GM19438 (cell line): ENCODE measurements around the gene ESCO1.
"Not testable (repeated sequence)": the region's sequence is repeated elsewhere in the genome, so short reads cannot be mapped to it uniquely, and the experiment has no call there.

Source experiments
- ATAC-seq: cut with Tn5 transposase; IDR thresholded peaks from one replicate; pipeline ENCODE4 v1.9.1; 2021; ENCODE audit warnings: low read depth; ENCODE audit not compliant: unreplicated experiment

Gene ESCO1, protein sequence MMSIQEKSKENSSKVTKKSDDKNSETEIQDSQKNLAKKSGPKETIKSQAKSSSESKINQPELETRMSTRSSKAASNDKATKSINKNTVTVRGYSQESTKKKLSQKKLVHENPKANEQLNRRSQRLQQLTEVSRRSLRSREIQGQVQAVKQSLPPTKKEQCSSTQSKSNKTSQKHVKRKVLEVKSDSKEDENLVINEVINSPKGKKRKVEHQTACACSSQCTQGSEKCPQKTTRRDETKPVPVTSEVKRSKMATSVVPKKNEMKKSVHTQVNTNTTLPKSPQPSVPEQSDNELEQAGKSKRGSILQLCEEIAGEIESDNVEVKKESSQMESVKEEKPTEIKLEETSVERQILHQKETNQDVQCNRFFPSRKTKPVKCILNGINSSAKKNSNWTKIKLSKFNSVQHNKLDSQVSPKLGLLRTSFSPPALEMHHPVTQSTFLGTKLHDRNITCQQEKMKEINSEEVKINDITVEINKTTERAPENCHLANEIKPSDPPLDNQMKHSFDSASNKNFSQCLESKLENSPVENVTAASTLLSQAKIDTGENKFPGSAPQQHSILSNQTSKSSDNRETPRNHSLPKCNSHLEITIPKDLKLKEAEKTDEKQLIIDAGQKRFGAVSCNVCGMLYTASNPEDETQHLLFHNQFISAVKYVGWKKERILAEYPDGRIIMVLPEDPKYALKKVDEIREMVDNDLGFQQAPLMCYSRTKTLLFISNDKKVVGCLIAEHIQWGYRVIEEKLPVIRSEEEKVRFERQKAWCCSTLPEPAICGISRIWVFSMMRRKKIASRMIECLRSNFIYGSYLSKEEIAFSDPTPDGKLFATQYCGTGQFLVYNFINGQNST

DNA sequence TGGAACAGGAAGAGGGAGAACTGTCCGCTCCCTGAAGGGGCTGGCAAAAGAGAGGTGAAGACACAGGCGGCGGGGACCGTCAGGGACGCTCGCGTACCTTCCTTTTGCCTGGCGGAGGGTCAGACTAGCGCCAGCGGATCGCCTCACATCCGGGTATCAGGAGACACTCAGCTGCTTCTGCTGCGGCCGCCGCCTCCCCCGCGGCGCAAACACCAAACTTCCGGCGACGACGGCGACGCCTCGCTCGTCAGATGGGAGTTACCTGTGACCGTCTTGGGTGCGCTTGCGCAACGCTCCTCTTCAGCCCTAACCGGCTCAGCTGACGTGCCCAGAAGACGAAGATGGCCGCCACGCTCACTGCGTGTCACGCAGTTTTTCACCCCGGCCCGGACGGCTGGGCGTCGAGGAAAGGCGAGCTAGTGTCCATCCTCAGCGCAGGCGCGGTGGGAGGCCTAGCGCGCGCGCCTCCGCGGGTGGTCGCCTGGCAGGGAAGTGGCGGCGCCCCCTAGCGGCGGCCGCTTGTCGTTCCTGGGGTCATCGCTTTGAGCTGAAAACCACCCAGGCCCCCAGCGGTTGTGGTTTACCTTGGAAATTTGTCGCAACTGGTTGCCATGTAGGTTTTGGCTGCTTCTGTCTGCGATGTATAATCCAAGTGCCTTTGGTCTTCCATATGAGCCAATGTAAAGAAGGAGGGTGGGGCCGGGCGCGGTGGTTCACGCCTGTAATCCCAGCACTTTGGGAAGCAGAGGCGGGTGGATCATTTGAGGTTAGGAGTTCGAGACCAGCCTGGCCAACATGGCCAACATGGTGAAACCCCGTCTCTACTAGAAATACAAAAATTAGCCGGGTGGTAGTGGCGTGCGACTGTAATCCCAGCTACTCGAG is at the start of gene ESCO1:
Gene ESCO1, minus strand, starts transcription at position 179 of the 885 bp plus-strand sequence. CDS start 25,861 bp downstream, outside the sequence.
- peak; percentile 83 for ATAC-seq

GRCh38 chr18:21640375-21640774 is 39.9 kb upstream of the ESCO1 start:
- ATAC-seq: not testable (repeated sequence)

DNA sequence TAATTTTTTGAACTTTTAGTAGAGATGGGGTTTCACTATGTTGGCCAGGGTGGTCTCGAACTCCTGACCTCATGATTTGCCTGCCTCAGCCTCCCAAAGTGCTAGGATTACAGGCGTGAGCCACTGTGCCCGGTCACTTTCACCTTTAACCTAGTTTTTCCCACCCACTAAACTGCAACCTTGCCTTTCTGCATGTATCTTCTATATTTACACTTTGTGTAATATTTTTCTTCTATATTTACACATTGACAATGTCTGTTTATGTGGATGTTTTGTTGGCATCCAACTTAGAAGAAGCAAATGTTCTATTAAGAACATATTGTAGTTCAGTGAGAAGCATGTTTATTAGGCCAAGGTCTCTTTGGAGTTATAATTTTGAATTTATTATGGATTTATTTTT is 38.3 kb upstream of the ESCO1 start:
- no peak for ATAC-seq

- no peak for ATAC-seq
Measured at GRCh38 chr18:21636769-21637168, 36.3 kb upstream of the ESCO1 start.

DNA sequence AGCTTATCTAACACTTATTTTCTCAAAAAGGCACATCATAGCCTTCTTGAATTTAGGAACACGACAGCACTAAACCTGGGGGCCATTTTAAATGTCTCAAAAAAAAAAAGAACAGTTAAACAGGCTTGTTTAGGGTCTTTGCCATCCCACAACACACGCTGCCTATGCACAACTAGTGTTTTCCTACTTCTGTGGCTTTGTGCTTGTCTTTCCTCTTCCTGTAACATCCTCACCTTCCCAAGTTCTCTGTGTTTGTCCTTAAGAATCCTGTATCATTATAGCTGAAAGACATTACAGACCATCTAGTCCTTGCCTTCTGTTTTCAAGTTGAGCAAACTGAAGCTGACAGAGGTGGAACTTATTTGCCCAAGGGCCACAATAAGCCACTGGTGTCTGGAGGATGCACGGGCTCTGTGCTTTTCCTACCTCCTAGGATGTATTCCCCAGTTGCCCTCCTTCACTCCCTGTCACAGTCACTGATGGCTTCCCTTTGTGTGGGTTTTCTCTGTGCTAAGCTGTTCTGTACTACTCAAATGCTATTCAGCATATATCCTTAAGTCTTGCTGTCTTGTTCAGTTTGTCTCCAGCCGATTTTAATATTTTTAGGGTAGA is 34.2 kb upstream of the ESCO1 start:
- ATAC-seq: no peak

DNA sequence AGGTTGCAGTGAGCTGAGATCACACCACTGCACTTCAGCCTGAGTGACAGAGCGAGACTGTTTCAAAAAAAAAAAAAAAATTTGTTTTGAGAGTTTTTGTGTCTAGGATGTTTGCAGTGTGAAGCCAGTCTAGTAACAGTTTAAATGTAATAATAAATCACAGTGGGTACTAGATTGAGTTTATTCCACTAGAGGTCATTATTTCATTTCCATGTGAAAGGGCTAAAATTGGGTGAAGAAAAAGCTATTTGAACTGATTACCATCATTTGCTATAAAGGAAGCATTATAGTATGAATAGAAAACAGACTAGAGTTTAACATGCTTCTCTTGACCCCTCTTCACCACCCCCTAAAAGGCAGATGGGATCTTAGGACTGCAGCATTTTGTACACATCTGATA is 31.9 kb upstream of the ESCO1 start:
- no peak for ATAC-seq

DNA sequence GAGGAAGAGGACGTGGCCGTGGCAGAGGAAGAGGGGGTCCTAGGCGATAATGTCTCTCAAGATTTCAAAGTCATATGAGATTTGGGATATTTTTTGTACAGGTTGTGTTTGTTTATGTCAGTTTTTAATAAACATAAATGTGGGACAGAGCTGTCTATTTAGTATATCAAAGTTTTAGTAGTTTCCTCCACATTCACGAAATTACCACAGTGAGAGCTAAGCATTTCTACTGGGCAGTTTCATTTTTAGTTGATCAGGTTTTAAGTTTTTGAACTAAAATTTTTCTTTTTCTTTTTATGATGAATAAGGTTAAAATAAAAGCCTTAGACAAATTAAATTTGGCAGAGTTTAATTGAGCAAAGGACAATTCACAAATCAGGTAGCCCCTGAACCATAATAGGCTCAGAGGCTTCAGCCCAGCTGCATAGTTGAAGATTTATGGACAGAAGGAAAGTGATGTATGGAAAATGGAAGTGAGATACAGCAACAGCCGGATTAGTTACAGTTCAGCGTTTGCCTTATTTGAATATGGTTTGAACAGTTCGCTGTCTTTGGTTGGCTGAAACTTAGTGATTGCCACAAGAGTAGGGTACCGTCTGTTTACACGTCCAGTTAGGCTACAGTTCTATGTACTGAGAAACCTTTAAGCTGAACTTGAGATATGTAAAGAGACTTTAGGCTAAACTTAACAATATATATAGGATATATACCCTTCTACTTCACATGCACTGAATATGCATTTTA is 28.8 kb upstream of the ESCO1 start:
- peak; percentile 83 for ATAC-seq

GRCh38 chr18:21621640-21622039 is 21.1 kb upstream of the ESCO1 start:
- not testable (repeated sequence) for ATAC-seq

GRCh38 chr18:21612125-21613039 is 11.9 kb upstream of the ESCO1 start, which contains the start of gene SNRPD1:
TSS of gene SNRPD1 (plus strand) at chr18:21612314. CDS start at chr18:21612430, 116 bp downstream.
- peak; percentile 98 for ATAC-seq

DNA sequence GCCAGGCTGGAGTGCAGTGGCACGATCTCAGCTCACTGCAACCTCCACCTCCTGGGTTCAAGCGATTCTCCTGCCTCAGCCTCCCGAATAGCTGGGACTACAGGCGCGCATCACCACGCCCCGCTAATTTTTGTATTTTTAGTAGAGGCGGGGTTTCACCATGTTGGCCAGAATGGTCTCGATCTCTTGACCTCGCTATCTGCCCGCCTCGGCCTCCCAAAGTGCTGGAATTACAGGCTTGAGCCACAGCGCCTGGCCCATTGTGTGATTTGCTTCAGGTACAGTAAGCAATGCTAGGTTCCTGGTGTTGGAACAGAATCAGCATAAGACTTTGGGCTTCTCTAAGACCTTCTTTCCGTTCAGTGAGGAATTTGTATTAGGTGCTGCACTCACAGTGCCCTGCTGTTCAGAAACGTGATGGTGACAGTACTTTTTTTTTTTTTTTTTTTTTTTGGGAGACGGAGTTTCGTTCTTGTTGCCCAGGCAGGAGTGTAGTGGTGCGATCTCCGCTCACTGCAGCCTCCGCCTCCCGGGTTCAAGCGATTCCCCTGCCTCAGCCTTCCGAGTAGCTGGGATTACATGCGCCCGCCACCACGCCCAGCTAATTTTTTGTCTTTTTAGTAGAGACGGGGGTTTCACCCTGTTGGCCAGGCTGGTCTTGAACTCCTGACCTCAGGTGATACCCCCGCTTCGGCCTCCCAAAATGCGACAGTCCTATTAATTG is 11.1 kb upstream of the ESCO1 start:
- ATAC-seq: not testable (repeated sequence)

- ATAC-seq: no peak
Measured at GRCh38 chr18:21605213-21605612, 4.7 kb upstream of the ESCO1 start.

GRCh38 chr18:21604671-21605070 is 4.2 kb upstream of the ESCO1 start:
- no peak for ATAC-seq

DNA sequence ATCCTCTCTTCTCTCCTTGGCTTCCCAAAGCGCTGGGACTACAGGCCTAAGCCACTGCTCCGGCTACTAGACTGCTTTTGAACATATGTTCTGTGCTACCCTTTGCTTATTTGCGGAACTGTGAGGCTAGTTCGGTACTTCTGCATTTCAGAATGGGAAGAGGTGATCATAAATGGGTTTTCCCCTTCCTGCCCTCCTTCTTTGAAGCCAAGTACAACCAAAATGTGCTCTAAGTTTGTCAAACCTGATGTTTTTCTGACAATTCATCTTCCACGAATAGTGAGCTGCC is 1.7 kb upstream of the ESCO1 start:
- ATAC-seq: no peak

- peak; percentile 42 for ATAC-seq
Measured at GRCh38 chr18:21599585-21600525, 649 bp downstream of the ESCO1 start.

- no peak for ATAC-seq
Measured at GRCh38 chr18:21598726-21599584, 1.5 kb downstream of the ESCO1 start.

GRCh38 chr18:21597620-21598019 is 2.9 kb downstream of the ESCO1 start:
- no peak for ATAC-seq
